Glomerular endothelial cell (primary cell): ENCODE data around the gene SYT17. TPM values are rescaled to one million over a fixed set of nuclear protein-coding genes. Genes with fewer than 3 reads are reported as not detected.

Experiments
- DNase-seq: peaks from one replicate; pipeline ENCODE4 v3.0.0-alpha.2; 2011; ENCODE audit warnings: low read depth, low spot score; ENCODE audit errors: extremely low read depth
- total RNA-seq: library from RNA; depleted of rRNA; stranded (reverse); fragments of >200 nt; gene quantifications from 2 replicates; pipeline ENCODE4 v1.2.3, GENCODE V29; 2015

The SYT17 gene, protein sequence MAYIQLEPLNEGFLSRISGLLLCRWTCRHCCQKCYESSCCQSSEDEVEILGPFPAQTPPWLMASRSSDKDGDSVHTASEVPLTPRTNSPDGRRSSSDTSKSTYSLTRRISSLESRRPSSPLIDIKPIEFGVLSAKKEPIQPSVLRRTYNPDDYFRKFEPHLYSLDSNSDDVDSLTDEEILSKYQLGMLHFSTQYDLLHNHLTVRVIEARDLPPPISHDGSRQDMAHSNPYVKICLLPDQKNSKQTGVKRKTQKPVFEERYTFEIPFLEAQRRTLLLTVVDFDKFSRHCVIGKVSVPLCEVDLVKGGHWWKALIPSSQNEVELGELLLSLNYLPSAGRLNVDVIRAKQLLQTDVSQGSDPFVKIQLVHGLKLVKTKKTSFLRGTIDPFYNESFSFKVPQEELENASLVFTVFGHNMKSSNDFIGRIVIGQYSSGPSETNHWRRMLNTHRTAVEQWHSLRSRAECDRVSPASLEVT
- total RNA-seq: 3.6 and 5.8 TPM in 2 replicates

DNA sequence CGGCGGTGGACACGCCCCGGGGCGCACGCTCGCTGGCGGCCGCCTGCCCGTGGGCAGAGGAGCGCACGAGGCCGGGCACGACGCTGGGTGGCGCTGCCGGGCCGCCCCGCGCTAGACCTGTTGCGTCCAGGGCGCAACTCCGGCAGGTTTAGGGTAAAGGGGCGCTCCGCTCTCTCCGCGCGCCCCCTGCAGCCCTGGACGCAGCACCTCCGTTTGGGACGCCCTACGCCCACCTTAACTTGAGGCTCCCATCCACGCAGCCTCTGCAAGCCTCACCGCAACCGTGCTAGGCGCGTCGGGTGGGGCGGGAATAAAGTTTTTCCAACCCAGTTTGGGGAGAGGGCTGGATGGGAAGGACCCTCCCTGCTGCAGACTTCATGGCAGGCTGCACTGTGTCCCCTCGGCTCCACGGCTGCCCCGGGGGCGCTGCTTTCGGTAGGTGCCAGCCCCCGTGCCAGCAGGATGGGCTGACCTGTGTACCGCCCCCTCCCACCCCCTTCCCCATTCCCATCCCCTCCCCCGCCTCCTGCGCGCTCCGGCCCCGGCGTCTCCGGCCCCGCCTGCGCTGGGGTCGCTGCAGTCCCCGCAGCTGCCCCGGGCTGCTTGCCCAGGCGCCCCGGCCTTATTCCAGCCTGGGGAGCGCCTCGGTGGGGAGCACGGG, at the start of gene SYT17:
Gene SYT17 (plus strand): TSS at position 531 of the 661 bp plus-strand sequence. CDS start 407 bp downstream, outside the sequence.
- no peak for DNase-seq

DNA sequence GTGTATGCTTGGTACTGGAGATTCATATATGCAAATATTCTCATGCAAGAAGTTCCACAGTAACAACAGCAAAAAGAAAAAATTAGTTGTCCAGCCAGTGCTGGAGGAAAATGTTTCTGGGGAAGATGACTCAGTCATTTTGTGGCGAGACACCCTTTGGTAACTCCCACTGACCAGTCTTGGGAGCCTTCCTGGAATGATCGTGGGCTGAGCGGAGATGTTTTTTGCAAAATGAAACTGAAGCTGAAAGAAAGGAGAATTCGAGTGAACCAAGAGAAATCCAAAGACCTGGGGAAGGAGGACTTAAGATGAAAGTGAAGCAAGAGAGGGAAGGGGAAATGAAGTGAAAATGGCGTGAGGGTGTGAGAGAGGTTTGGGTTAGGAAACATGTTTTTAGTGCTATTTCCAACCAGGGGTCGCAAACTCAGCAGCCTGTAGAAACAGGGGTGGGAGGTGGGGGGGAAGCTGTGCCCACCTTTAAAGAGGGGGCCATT, 49.1 kb upstream of the SYT17 start:
- no peak for DNase-seq

DNA sequence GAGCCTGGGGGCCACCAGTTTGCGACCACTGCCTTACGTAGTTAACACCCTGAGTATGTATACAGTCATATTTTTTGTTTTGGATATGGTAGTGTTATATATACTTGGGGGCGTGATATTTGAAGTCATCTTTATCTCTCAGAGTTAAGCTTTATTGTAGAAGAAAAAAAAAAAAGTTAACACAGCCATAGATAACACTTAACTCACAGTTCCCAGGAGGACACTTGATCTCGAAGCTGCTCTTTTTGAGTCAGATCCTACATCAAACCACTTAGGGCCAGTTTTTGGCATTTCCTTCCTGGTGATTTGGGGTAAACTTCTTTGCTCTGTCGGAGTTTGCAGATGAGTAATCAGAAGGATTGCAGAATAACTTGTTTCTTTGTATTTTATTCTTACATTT, 48.5 kb upstream of the SYT17 start:
- DNase-seq: no peak

DNA sequence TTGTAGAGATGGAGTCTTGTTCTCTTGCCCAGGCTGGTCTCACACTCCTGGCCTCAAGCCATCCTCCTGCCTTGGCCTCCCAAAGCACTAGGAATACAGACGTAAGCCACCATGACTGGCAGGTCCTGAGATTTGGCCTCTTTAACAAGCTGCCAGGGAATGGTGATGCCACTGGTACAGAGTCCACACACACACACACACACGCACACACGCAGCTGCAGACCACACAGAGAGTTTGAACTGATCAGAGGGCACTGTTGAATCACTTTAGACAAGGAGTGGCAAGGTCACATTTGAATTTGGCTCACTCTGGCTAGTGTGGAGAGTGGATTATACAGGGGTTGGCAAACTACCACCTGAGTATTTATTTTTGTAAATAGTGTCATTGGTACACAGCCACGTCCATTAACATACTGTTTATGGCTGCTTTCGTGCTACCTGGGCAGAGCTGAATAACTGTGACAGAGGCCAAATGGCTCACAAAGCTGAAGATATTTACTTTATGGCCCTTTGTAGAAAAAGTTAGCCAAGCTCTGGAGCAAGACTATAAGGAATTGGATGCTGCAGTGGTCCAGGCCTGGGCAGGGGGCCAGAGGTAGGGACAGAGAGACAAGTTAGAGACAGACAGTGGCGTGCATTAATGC, 44.4 kb upstream of the SYT17 start:
- DNase-seq: no peak

DNA sequence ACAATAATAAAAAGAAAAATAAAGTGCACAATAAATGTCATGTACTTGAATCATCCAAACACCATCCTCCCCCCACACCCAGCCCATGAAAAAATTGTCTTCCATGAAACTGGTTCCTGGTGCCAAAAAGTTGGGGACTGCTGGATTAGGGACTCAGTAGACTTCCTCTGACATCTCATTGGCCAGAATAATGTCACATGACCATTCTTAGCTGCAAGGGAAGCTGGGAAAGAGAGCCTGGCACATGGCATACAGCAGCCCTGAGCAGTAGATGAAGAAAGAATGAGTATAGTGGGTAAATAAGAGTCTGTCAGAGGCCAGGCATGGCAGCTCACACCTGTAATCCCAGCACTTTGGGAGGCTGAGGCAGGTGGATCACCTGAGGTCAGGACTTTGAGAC, 41.7 kb upstream of the SYT17 start:
- DNase-seq: no peak

DNA sequence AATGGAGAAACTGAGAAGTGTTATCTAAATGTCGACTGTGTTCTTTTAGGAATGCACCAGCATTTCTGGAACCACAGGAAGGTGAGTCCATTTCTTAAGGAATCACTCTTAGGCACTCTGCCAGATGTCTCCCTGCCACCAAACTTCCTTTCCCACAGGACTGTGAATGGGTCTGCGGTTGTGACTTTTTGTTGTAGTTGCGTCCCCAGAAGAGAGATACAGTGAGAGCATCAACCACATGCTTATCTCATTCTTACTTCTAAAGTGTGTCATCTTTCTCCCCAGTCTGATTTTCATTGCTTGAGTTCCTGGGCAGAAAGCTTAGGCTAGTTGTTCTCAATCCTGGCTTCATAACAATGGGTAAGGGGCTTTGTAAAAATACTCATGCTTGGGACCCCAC, 40.8 kb upstream of the SYT17 start:
- DNase-seq: no peak

DNA sequence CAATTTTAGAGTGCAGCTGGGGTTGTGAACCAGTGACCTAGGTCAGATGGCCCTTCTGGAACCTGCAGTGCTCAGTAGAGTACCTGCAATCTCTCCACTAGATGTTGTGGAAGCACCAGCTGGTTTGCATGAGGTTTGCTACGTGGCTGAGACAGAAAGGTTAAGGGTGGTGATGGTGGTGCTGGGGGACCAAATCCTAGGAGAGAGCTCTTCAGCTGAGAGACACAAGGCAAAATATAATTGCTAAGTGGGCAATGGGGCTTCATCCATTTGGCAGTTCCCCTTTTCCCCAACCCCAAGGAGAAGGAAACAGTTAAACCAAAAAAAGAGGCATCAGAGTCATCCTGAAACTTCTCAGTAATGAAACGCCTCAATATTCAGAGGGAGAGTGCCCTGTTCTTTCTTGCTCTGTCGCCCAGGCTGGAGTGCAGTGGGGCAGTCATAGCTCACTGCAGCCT, 40.3 kb upstream of the SYT17 start:
- DNase-seq: no peak

DNA sequence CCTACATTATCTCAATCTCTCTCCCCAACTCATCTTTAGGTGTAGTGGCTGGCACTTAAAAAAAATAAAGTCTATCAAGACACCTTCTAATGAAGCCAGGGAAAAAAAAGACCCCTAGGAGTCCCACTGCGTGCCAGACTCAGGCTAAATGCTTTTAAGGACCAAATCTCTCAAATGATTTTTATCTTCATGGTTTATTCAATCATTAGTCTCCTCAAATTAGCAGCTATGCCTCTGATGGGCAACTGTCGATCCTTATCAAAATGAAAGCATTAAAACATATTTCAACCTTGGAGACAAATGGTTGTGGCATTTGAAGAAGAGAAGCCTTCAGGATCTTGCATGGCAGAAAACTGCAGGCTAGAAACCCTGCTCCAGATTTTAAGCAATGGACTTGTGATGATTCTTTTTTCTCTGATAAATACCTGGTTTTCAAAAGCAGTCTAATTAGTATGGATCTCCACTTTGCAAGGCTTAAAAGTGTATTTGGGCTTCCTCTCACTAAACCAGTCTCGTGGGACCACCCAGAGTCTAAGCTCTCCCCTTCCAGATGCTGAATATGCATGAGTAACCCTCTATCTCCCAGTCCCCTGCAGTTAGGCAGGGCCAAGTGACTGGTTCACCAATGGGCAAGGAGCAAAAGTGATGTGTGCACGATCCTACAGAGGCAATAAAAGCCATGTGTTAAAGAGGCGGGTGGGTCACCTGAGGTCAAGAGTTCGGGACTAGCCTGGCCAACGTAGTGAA, 39.4 kb upstream of the SYT17 start:
- no peak for DNase-seq

DNA sequence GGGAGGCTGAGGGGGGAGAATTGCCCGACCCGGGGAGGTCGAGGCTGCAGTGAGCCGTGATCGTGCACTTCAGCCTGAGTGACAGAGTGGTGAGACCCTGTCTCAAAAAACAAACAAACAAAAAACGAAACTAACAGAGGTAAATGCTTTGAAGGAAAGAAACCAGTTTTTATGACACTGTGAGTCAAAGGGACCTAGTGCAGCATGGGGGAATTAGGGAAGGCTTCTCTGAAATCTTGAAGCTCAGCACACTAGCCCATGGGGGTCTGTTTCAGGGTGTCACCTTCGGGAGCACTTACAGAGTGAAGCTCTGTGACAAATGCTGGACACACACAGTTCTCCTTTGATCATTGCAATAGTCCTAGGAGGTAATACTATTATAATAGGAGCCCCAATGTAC, 37.7 kb upstream of the SYT17 start:
- DNase-seq: no peak

DNA sequence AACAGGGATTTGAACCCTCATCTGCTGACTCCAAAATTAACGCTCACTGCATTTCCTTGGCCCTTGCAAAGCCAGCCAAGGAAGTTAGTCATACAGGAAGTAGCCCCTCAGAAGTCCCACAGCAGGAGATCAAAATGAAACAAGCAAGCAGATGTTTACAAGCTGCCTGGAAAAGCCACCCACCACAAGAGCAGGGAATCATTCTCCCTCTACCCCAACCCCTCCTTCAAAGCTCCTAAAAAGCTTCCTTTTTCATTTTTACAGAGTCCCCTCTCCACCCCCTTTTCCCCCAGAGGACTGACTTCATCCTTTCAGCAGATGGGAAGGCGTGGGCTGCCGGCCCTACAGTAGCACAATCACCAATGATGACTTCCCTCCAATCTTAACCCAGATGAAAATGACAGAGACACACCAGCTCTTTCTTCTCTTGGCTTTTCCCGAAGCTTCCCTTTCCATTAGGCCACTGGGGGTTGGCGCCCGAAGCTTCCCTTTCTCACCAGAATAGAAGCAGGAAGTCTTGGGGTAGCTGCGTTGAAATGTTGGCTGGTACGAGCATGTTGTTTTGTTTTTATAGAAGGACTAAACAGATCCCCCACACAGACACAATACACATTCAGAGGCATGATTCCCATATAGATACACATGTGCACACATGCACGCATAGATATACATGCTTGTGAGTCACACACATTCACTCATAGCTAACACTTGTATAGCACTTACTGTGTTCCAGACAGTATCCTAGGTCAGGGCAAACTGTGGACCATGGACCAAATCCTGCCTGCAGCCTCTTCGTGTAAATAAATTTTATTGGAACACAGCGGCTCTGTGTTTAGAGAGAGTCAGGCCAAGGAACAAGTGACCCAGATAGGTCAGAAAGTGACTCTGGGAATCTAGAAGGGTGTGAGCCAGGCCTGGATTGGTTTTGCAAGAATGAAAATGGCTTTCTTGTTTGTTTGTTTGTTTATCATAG, 36.9 kb upstream of the SYT17 start:
- no peak for DNase-seq

DNA sequence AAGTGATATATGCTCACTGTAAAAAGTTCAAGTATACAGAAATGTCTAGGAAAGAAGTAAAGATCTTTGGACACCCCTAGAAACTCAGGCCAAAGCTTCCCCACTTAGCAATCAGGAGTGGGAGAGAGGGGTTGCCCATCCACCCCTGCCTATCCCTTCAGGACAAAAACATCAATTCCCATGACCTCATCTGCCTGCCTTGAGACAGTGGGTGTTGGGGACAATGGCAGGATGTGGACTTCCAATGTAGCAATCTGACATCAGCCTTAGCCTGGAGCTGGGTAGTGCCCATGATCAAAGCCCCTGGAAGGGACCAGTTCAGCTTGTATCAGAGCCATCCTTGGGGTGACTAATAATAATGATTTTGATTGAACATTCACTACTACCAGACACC, 36.2 kb upstream of the SYT17 start:
- no peak for DNase-seq

DNA sequence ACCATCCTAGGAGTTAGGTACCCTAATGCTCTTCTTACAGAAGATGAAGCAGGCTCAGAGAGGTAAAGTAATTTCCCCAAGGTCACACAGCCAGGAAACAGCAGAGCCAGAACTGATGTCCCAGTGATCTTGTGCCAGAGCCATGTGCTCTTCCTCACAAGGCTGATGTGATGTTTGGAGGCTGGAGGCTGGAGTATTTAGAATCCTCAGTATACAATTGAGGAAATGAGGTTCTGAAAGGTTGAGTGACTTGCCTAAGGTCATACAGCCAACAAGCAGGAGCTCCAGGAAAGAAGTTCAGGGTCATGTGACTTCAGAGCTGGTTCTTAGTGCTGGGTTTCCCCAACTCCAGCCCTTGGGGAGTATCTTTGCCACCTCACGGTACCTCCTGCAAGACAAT, 35.8 kb upstream of the SYT17 start:
- DNase-seq: no peak

DNA sequence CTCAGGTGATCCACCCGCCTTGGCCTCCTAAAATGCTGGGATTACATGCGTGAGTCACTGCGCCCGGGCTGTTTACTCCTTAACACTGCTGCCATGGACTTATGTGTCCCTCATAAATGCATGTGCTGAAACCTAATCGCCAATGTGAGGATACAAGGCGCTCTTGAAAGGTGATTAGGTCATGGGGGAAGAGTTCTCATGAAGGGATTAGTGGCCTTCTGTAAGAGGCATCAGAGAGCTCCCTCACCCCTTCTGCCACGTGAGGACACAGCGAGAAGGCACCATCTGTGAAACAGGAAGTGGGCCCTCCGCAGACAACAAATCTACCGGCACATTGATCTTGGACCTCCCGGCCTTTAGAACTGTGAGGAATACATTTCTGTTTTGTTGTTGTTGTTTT, 35.1 kb upstream of the SYT17 start:
- no peak for DNase-seq

DNA sequence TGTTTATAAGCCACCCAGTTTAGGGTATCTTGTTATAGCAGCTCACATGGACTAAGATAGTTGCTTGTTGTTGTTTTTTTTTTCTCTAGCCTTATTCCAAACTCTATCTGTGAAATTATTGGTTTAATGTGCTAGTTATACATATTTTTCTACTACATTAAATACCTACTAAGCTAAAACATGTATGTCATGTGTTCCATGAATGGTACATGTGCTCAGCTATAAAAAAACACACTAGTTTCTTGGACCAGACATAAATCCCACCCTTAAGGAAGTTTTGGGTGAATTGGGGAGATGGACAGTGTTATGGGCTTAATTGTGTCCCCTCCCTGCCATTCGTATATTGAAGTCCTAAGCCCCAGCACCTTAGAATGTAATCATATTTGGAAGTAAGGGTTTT, 34.4 kb upstream of the SYT17 start:
- no peak for DNase-seq

DNA sequence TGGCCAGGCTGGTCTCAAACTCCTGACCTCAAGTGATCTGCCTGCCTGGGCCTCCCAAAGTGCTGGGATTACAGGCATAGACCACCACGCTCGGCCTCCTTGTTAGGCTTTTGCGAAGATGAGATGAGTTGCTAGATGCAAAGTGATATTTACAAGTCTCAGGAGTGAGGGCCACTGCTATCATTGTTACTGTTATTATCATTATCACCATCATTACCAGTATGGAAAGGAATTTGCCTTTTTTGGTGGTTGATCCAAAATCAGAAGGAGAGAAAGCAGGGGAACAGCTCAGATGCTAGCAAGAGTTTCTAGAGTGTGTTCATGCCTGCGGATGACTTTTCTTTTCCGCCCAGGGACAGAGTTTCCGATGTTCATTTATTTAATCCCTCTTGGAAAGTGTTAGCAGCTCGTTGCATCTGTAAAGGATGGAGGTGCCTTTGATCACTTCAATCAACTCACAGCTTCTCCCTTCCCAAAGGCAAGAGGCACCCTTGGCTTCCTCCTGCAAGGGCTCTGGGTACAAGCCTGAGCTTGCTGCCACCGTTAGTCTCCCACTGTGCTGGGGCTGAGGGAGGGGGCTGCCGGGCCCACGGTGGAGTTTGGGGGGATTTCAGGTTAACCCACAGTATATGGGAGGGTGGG, 32.7 kb upstream of the SYT17 start:
- DNase-seq: no peak

DNA sequence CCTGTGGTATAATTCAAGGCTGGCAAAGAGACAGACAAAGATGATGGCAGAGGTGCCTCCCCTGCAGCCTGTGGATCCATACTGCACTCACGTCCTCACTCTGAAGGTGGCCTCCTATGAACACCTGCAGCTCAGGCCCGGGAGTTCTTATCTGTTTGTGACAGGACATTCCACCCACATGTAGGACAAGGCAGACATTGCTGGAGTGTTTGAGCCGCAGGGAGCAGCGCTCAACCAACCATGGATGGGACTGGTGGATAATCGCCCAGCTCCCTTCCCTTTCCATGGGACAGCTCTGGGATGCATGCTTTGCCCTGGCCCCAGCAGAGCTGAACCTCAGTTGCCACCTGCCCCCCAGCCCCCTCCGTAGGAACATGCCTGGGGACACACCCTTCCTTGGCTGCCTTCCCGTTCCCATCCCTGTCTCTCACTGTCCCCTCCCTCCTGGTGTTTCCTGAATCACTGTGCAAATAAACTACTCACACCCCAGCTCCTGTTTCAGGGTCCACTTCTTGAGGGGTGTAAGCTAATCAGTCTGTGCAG, 32.1 kb upstream of the SYT17 start:
- DNase-seq: no peak

DNA sequence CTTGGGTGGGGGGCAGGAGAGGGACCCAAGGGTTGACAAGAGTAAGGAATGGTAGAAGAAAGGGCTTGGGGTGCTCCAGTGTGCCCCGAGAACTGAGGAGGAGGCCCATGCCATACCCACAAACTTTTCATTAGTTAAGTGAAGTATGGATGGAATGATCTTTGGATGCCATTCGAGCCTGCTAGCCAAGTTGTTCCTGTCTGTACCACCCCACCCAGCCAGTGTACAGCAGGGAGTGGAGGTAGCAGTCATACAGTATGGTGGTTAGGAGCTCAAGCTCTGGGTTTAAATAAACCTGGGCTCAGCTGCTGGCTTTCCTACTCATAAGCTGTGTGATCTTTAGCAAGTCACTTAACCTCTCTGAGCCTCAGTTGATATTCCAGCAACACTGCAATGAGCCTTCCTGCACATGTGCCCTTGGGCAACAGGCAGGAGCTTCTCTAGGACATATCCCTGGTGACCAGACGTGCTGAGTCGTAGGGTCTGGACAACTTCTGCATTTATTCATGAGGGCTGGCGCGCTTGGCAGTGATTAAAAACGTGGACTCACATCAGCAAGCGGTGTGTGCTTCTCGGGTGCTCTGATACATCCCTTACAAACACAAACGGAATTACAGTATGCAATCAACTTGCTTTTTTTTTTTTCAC, 31.4 kb upstream of the SYT17 start:
- DNase-seq: no peak
